ENCODE results near the gene GNA15.
"Not testable (repeated sequence)": the region's sequence is repeated elsewhere in the genome, so short reads cannot be mapped to it uniquely, and the experiment has no call there.

GNA15 gene

DNA sequence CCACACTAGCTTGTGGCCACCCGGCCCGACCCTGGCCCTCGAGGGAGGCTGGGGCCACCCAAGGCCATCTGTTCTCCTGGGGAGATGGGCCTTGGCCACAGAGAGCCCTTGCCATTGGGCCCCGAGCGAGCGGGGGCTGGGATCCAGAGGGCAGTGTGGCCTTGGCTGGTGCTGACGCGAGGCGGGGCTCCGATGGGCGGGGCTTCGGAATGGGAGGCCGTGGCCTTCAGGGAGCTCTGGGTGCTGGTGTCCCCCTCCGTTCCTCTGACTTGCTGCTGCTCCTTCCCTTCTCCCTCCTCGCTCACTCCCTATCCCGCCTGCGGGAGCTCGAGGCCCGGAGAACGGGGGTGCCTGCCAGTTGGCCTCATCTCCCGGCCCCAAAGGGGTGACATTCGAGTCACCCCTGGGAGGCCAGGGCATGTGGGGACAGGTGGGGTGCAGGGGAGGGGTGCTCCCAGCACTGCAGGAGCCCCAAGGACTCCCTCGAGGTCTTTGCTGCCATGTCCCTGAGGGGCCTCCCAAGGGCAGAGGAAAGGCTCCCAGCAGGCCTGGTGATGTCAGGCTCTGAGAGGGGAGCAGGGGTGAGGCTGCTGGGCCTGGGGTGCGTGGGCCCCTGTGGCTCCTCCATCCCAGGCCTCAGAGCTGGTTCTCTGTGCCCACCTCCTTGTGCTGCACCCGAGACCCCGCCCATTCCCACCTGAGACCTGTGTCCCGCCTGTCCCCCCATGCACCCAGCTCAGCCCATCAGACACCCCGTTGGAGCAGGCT is 54.1 kb downstream of the GNA15 start:
- no peak for DNase-seq (ENCODE audit: low read depth in 2 of 2, low spot score in 1 of 2)

DNA sequence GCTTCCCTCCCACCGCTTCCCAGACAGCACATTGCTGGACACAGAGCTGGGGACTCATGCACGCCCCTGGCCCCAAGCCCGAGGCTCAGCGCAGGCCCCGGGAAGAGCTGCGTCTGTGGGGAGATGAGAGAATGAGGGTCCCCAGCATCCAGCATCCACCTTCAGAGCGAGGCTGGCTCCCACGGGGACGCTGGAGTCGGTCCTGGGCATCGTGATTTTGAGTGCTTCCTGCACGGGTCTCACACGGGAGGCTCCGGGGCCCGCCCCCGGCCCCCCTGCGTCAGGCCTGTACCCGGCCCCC is 54.6 kb downstream of the GNA15 start:
- no peak for DNase-seq (ENCODE audit: low read depth in 2 of 2, low spot score in 1 of 2)

DNA sequence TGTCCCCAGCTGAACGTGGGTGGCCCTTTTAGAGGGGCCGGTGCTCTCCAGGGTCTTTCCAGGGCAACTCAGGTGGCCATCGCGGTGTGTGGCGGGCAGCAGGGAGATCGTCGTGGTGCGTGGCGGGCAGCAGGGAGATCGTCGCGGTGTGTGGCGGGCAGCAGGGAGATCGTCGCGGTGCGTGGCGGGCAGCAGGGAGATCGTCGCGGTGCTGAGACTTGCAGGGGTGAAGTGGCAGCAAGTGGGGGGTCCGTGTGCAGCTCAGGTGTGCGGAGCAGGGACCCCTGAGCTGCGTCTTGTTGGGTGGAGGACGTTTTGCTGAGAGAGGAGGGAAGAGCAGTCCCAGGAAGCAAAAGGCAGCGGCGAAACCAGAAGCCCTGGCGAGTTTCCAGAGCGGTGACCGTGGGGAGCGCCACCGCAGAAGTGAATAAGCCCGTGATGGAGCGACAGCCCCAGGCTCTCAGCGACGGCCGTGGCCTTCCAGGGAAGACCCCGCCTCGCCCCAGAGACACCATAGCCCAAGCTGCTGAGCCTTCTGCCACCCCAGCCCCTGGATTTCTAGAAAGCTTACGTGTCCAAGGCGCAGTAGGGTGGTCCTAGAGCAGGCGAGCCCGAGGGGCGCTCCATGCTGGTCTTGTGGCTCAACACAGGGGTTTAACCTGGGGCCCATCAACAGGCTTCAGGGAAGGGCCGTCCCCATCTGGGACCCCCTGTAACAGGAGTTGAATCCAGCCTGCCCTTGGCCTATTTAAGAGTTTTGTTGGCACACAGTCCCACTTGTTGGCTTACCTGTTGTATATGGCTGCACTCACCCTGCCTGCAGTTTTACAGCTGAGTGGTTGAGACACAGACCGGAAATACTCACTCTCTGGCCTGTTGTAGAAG is 55.3 kb downstream of the GNA15 start:
- no peak for DNase-seq (ENCODE audit: low read depth in 2 of 2, low spot score in 1 of 2)

GRCh38 chr19:3191806-3192104 is 55.9 kb downstream of the GNA15 start:
- not testable (repeated sequence) for DNase-seq (ENCODE audit: low read depth in 2 of 2, low spot score in 1 of 2)

DNA sequence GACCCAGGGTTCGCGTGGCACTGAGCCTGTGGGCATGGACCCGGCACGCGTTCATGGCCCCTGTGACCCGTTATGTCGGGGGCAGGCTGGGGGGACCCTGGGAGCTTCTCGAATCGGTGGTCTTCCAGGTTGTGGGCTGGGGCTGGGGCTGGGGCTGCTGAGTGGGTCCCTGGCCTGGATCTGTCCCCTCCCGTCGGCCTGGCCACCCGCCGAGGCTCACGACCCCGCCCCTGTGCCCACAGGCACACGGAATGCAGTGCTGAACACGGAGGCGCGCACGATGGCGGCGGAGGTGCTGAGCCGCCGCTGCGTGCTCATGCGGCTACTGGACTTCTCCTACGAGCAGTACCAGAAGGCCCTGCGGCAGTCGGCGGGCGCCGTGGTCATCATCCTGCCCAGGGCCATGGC is 56.4 kb downstream of the GNA15 start:
- no peak for DNase-seq (ENCODE audit: low read depth in 2 of 2, low spot score in 1 of 2)

- DNase-seq (ENCODE audit: low read depth in 2 of 2, low spot score in 1 of 2), result no peak
These were observed 56.9 kb downstream of the GNA15 start for GRCh38 chr19:3192684-3193083.

GRCh38 chr19:3193256-3194105 is 57.6 kb downstream of the GNA15 start:
- no peak for DNase-seq (ENCODE audit: low read depth in 2 of 2, low spot score in 1 of 2)

DNA sequence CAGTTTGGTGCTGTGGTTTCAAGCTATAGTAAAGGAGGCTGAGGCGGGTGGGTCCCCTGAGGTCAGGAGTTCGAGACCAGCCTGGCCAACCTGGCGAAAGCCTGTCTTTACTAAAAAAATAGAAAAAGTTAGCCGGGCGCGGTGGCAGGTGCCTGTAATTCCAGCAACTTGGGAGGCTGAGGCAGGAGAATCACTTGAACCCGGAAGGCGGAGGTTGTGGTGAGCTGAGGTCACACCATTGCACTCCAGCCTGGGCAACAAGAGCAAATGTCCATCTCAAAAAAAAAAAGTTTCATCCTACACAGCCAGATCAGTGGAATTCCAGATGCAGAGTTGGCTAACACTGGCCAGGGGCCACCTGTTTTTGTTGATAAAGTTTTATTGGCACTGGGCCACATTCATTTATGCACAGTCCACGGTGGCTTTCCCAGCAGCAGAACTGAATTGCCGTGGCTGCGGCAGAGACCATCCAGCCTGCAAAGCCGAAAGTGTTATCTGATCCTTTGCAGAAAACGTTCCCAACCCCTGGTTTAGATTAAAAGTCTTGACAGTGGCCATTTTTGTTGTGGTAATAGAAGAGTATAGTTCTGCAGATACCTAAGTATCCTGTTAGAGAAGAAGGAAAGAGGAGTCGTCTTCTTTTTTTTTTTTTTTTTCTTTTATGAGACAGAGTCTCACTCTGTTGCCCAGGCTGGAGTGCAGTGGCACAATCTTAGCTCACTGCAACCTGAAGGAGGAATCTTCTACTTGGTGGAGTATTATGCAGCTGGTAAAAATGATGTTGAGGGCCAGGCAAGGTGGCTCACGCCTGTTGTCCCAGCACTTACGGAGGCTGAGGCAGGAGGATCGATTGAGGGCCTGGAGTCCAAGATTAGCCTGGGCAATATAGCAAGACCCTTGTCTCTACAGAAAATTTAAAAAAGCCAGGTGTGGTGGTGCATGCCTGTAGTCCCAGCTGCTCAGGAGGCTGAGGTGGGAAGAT is 58.6 kb downstream of the GNA15 start:
- DNase-seq (ENCODE audit: low read depth in 2 of 2, low spot score in 1 of 2), result no peak

DNA sequence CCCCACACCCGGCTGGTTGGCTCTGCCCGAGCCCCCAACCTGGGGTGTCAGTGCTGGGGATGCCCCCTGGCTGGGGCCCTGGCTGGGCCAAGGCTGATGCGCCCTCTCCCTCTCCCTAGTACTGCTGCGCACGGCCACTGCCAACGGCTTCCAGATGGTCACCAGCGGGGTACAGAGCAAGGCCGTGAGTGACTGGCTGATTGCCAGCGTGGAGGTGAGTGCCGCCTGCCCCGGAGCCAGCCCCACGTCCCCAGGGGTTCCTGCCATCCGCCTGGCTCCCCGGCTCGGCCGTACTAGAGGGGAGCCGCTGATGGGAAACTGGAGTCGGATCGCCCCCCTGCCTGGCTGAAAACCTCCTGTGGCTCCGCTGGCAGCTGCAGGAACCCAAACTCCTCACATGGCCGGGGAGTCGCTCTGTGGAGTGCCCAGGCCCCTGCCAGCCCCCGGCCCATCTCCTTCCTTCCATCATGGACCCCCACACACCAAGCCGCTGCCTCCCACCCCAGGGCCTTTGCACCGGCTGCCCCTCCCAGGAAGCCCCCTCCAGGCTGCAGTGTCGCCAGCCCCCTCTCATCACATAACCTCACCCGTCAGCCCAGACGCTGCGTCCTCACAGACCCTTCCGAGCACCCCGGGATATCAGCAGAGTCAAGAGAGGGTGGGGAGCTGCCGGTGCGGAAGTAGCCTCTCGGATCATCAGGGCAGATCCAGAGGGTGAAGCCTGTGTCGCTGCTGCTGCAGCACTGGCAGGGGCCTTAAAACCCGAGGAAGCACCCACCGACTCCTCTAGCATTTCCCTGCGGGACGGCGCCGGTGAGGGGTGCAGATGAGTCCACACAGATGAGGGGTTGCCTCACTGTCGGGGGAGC is 60.5 kb downstream of the GNA15 start:
- DNase-seq (ENCODE audit: low read depth in 2 of 2, low spot score in 1 of 2), result no peak

DNA sequence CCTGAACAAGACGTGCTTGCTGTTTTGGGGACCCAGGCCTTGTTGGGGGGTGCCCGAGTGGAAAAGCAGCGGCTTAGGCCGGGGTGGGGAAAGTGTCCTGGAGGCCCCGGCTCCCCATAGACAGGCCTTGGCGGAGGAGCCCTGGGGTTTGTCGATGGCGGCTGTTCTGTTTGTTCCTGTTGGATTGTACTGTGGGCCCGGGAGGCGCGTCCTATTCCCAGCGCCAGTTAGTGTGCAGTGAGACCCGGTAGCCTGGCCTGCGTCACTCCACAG is 61.0 kb downstream of the GNA15 start:
- no peak for DNase-seq (ENCODE audit: low read depth in 2 of 2, low spot score in 1 of 2)

DNA sequence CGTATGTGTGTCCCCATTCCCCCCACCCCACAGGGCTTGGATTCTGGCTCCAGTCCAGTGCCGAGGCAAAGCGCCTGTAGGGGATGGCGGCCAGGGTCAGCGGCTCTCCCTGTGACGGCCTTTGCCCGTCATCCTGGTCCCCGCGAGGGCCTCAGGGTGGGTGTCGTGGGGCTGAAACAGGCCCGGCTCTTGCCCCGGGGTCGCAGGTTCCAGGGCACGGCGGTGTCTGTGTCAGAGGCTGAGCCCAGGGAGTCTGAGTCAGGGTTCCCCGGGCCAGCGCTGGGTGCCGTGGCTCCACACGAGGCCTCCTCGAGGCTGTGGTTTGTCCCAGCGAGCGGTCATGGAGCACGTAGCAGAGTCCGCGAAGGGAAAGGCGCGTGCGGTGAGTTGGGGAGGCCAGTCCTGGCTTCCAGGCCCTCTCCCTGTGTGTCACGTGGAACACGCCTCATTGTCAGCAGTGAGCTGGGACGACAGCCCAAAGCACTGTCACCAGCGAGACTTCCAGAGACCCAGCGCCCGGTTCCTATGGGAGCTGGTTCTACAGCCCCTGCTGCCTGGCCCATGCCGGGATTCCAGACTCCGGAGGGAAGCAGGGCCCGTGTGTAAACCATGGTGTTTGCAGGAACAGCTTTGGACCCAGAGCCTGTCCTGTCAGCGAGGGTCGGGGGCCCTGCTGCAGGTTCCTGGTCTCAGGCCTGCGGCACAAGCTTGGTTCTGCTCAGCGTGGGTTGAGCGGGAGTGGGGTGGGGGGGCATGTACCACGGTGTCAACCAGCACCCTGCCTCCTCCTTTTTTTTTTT is 63.3 kb downstream of the GNA15 start:
- no peak for DNase-seq (ENCODE audit: low read depth in 2 of 2, low spot score in 1 of 2)

DNA sequence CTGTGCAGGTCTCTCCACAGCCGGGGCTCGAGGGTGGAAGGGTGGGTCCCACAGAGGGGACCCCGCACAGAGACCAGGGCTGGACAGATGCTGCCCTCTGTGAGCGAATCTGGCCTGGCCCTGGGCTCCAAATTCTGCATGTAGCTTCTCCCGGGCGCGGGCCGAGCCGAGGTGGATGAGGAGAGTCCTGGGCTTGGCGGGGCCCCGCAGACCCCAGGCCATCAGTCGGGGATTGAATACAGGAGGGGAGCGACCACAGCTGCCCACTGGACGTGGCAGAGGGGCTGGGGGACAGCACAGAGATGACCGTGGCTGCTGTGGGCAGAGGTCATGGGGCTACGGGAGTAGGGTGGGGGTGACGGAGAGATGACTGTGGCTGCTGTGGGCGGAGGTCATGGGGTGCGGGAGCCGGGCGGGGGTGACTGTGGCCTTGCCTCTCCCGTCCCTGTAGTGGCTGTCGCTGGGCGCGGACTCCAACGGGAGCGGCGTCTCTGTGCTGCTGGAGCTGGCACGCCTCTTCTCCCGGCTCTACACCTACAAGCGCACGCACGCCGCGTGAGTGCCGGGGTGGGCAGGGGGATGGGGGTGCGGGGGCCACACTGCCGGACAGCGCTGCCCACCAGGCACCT is 65.4 kb downstream of the GNA15 start:
- no peak for DNase-seq (ENCODE audit: low read depth in 2 of 2, low spot score in 1 of 2)

DNA sequence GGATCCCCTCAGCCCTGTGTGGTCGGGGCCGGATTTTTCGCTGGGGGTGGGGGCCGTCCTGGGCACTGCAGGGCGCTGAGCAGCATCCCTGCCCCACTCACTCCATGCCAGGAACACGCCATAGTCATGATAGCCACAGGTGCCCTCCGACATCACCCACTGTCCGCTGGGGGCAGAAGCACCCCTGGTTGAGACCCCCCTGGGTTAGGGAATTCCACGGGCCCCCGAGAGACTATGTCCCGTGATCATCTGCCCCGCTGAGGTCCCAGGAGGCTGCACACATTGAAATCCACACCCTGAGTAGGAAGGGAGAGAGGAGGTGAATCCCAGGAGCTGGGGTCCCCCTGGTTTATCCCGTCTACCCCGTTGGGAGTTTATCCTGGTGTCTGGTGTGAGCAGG is 66.1 kb downstream of the GNA15 start:
- DNase-seq (ENCODE audit: low read depth in 2 of 2, low spot score in 1 of 2), result no peak

DNA sequence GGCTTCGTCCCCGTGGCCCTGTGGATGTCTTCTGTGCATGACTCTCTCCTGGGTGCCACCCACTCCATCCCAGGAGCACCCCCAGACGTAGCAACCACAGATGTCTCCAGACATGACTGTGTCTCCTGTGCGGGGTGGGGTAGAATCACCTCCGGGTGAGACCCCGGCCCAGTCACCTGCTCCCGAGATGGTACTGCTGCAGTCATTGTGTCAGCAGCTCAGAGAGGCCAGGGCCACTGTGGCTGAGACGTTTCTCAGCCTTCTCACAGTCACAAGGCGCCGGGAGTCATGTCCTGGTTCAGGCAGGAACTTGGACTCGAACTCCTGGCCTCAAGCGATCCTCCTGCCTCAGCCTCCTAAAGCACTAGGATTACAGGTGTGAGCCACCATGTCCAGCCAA is 66.5 kb downstream of the GNA15 start:
- no peak for DNase-seq (ENCODE audit: low read depth in 2 of 2, low spot score in 1 of 2)

DNA sequence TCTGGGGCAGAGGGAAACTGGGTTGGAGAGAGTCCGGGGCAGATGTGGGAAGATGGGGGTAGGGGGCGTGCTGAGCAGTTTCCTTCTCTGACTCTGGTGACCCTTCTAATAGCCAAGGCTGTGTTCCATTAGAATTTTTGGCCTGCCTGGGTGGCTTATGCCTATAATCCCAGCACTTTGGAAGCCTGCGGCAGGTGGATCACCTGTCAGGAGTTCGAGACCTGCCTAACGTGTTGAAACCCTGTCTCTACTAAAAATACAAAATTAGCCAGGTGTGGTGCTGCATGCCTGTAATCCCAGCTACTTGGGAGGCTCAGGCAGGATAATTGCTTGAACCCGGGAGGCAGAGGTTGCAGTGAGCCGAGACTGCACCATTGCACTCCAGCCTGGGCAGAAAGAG is 67.1 kb downstream of the GNA15 start:
- DNase-seq (ENCODE audit: low read depth in 2 of 2, low spot score in 1 of 2), result not testable (repeated sequence)

DNA sequence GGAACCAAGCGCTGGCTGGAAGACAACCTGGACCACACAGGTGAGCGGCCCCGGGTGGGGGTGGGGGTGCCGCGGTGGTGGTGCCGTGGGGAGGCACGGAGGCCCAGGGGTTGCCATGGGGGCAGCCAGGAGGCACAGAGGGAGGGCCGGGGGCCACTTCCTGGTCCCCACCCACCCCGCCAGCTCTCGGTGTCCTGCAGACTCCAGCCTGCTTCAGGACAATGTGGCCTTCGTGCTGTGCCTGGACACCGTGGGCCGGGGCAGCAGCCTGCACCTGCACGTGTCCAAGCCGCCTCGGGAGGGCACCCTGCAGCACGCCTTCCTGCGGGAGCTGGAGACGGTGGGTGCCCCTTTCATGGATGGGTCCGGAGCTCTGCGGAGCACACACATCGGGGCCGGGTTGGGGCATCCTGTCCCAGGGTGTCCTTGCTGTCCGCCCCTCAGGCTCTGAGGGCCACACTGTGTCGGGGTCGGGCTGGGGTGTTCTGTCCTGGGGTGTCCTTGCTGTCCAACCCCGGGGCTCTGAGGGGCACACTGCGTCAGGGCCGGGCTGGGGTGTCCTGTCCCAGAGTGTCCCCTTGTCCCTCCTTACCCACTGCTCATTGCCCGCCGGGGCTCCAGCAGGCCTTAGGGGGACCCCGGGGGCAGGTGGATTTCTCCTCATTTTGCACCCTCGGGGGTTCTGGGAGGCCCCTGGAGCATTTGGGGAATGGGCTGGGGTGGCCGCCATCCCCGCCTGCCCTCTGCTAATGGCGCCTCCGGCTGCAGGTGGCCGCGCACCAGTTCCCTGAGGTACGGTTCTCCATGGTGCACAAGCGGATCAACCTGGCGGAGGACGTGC is 68.2 kb downstream of the GNA15 start:
- DNase-seq (ENCODE audit: low read depth in 2 of 2, low spot score in 1 of 2), result no peak

- no peak for DNase-seq (ENCODE audit: low read depth in 2 of 2, low spot score in 1 of 2)
These were observed 68.9 kb downstream of the GNA15 start for GRCh38 chr19:3204646-3205275.
